Subcutaneous abdominal adipose tissue (tissue), 5 donors: ENCODE measurements around the gene PPM1J.
"Not testable (repeated sequence)": the region's sequence is repeated elsewhere in the genome, so short reads cannot be mapped to it uniquely, and the experiment has no call there.

ENCODE experiments used
- H3K27ac ChIP-seq: one replicate; pipeline ENCODE4 v1.7.0; 2013; ENCODE audit warnings: low read depth, mild to moderate bottlenecking, inconsistent platforms, low read length, moderate library complexity
- H3K27me3 ChIP-seq, 5 donors: one replicate each; pipeline ENCODE4 v1.7.0; 2013; ENCODE audit warnings: low read length in 5 of 5, inconsistent platforms in 1 of 5; ENCODE audit not compliant: control insufficient read depth in 5 of 5, insufficient read depth in 4 of 5
- H3K36me3 ChIP-seq, 5 donors: one replicate each; pipeline ENCODE4 v1.7.0; 2013; ENCODE audit warnings: low read length in 5 of 5; ENCODE audit not compliant: control insufficient read depth in 5 of 5, insufficient read depth in 5 of 5
- H3K4me1 ChIP-seq, 5 donors: one replicate each; pipeline ENCODE4 v1.7.0; 2013; ENCODE audit warnings: low read length in 5 of 5, mild to moderate bottlenecking in 3 of 5, moderate library complexity in 1 of 5; ENCODE audit not compliant: control insufficient read depth in 5 of 5, insufficient read depth in 5 of 5
- H3K4me3 ChIP-seq, 5 donors: one replicate each; pipeline ENCODE4 v1.7.0; 2013; ENCODE audit warnings: low read length in 5 of 5, low read depth in 1 of 5
- H3K9ac ChIP-seq, 5 donors: one replicate each; pipeline ENCODE4 v1.7.0; 2013; ENCODE audit warnings: low read length in 5 of 5, mild to moderate bottlenecking in 4 of 5, moderate library complexity in 3 of 5
- H3K9me3 ChIP-seq, 5 donors: one replicate each; pipeline ENCODE4 v1.7.0; 2013; ENCODE audit warnings: low read length in 5 of 5; ENCODE audit not compliant: control insufficient read depth in 5 of 5
- donor health status: healthy.
- donor health status: healthy.
- donor health status: healthy.
- donor health status: healthy.
- donor health status: healthy.

The PPM1J gene

DNA sequence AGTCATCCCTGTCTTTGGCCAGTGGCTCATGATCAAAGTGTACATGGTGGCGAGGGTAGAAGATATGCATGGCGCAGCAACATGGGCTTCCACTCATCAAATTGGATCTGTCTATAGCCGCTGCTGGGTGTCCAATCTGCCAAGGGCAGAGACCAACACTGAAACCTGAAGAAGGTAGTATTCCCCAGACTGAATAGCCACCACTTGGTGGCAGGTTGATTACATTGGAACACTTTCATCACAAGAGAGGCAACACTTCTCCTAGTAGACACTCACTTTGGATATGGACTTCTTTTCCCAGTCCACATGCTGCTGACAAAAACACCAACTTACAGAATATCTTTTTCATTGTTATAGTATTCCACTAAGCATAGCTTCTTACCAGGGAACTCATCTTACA is 22.4 kb upstream of the PPM1J start:
- Histone ChIP-seq H3K9me3 (peaks cover 0 to 2% (median 0%) of the 10 kb centered on the region in 5 donors), H3K27me3 (peaks cover 0 to 11% (median 4%) of the 10 kb centered on the region in 5 donors), H3K4me3 (no peak overlapping the region), H3K36me3 (no peaks in the 10 kb centered on the region), H3K9ac (no peak overlapping the region), H3K27ac (no peak overlapping the region), H3K4me1 (no peaks in the 10 kb centered on the region)

DNA sequence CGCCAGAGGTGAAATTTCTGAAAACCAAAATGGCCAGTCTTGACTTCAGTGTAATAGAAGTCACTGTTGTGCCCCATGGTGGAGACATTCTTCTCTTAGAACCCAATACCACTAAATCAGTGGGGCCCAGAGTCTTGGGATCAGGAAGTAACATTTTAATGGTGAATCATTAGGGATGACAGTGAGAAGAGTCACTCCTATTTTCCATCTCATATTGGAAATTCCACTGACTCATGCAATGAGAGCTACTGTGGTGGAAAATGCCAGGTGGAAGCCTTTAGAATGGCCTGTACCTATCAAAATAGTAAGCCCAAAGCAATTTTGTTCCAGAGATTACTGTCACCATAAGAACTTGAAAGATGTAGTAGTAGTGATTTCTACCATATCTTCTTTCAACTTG is 20.6 kb upstream of the PPM1J start:
- H3K36me3 ChIP-seq, result no peaks in the 10 kb centered on the region
- H3K9ac ChIP-seq, result no peak overlapping the region
- H3K9me3 ChIP-seq, result peaks cover 0 to 2% (median 0%) of the 10 kb centered on the region in 5 donors
- peaks cover 0 to 3% (median 0%) of the 10 kb centered on the region in 5 donors for H3K27me3 ChIP-seq
- no peaks in the 10 kb centered on the region for H3K4me1 ChIP-seq
- no peak overlapping the region for H3K27ac ChIP-seq
- no peak overlapping the region for H3K4me3 ChIP-seq

DNA sequence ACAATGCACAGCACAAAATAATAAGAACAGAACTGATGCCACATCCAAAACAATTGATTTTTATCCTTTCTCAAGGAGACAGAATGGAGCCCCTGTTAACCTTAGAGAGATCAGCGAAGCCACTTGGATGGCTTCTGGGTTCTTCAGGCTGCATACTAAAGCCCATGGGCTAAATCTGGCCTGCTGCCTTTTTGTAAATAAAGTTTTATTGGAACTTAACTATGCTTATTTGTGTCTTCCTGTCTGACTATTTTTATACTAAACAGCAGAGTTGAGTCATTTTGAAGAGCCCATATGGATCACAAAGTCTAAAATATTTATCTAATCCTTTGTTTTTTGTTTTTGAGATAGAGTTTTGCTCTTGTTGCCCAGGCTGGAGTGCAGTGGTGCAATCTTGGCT is 16.3 kb upstream of the PPM1J start:
- Histone ChIP-seq H3K4me3 (no peak overlapping the region), H3K4me1 (no peaks in the 10 kb centered on the region), H3K9ac (no peak overlapping the region), H3K27ac (no peak overlapping the region), H3K27me3 (peaks cover 0 to 3% (median 0%) of the 10 kb centered on the region in 5 donors), H3K36me3 (no peaks in the 10 kb centered on the region), H3K9me3 (no peaks in the 10 kb centered on the region)

DNA sequence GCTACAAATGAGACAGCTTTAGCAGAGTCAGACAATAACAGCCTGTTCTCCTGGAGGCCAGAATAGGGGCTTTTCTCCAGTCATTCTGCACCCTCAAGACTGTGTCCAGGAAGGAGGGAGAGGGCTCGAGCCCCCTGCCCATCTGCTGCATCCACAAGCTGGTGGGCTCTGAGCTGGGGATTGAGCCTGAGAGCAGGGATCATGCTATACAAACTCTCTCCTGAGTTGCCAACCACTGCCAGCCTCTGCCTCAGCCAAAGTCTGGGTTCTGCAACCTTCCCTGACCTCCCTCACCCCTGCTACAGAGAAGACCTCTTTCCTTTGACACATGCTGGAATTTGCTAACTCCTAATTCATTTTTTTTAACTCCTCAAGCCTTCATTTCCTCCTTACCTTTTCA is 14.8 kb upstream of the PPM1J start:
- H3K9me3 ChIP-seq, result no peaks in the 10 kb centered on the region
- H3K36me3 ChIP-seq, result no peaks in the 10 kb centered on the region
- no peaks in the 10 kb centered on the region for H3K4me1 ChIP-seq
- H3K27ac ChIP-seq, result no peak overlapping the region
- H3K27me3 ChIP-seq, result peaks cover 0 to 3% (median 0%) of the 10 kb centered on the region in 5 donors
- H3K9ac ChIP-seq, result no peak overlapping the region
- no peak overlapping the region for H3K4me3 ChIP-seq

DNA sequence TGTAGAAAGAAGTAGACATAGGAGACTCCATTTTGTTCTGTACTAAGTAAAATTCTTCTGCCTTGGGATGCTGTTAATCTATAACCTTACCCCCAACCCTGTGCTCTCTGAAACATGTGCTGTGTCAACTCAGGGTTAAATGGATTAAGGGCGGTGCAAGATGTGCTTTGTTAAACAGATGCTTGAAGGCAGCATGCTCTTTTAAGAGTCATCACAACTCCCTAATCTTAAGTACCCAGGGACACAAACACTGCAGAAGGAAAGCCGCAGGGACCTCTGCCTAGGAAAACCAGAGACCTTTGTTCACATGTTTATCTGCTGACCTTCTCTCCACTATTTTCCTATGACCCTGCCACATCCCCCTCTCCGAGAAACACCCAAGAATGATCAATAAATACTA is 13.9 kb upstream of the PPM1J start:
- H3K27ac ChIP-seq, H3K4me3 ChIP-seq, H3K27me3 ChIP-seq, H3K9me3 ChIP-seq, H3K4me1 ChIP-seq, H3K9ac ChIP-seq, H3K36me3 ChIP-seq: not testable (repeated sequence)

DNA sequence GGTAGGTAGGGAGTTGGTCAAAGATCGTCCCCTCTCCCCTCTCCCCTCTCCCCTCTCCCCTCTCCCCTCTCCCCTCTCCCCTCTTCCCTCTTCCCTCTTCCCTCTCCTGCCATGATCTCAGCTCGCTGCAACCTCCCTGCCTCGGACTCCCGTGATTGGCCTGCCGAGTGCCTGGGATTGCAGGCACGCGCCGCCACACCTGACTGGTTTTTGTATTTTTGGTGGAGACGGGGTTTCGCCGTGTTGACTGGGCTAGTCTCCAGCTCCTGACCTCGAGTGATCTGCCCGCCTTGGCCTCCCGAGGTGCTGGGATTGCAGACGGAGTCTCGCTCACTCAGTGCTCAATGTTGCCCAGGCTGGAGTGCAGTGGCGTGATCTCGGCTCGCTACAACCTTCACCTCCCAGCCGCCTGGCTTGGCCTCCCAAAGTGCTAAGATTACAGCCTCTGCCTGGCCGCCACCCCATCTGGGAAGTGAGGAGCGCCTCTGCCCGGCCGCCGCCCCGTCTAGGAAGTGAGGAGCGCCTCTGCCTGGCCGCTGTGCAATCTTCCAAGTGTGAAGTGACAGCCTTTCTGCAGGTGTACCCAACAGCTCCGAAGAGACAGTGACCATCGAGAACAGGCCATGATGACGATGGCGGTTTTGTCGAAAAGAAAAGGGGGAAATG is 13.3 kb upstream of the PPM1J start:
- not testable (repeated sequence) for H3K9ac ChIP-seq, H3K4me3 ChIP-seq

DNA sequence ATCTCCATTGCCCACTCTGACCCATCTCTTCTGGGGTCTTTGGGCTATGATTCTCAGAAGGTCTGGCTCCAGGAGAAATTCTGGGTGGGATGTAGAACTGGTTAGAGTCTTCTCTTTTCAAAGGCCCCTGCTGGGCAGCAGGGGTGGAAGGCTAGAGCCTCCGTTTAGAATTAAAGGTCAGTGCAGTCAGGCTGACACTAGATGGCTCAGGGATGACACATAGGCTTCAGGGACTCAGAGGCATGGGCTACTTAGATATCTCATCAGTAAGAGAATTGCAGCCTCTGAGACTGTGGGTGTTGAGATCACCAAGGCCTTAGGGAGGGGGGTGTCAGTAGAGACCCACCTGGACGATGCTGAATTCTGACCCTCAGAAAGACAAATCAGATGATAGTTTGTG is 12.6 kb upstream of the PPM1J start:
- H3K27me3 ChIP-seq, result peaks cover 5 to 8% (median 5%) of the 10 kb centered on the region in 5 donors
- H3K4me1 ChIP-seq, result peaks cover 0 to 8% (median 5%) of the 10 kb centered on the region in 5 donors
- no peaks in the 10 kb centered on the region for H3K36me3 ChIP-seq
- H3K9ac ChIP-seq, result no peak overlapping the region
- H3K27ac ChIP-seq, result no peak overlapping the region
- H3K9me3 ChIP-seq, result no peaks in the 10 kb centered on the region
- H3K4me3 ChIP-seq, result no peak overlapping the region

More for the DNA sequence above, 13.3 kb upstream of the PPM1J start:
- H3K27me3 ChIP-seq, H3K27ac ChIP-seq, H3K9me3 ChIP-seq, H3K4me1 ChIP-seq, H3K36me3 ChIP-seq: not testable (repeated sequence)

DNA sequence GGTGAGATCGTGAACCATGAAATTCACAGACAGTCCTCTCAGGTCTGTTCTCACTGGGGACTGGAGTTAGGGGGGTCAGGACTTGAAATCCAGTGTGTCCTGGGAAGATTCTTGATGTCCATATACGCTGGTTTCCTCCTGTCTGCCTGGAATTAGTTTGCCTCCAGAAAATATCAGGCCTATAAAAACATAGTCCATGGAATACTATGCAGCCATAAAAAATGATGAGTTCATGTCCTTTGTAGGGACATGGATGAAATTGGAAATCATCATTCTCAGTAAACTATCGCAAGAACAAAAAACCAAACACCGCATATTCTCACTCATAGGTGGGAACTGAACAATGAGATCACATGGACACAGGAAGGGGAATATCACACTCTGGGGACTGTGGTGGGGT is 9.1 kb upstream of the PPM1J start:
- peaks cover 0 to 11% (median 7%) of the 10 kb centered on the region in 5 donors for H3K4me1 ChIP-seq

DNA sequence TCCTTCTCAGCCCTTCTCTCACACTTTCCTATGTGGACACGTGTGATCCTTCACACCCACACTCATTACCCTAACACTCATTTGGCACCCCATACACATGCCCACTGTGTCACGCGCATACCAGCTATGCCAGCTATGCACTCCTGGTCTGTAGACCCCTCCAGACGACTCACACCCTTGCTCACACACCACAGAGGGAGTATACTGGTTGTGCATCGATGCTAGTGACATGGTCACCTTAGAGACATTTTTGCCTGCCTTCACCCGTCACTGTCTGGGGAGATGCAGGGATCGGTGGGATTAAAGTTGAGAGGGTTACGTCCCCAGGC is 8.3 kb upstream of the PPM1J start:
- Histone ChIP-seq H3K9me3 (no peaks in the 10 kb centered on the region), H3K9ac (no peak overlapping the region), H3K36me3 (no peaks in the 10 kb centered on the region), H3K4me1 (peaks cover 0 to 18% (median 12%) of the 10 kb centered on the region in 5 donors), H3K4me3 (peak overlapping the region in 1 of 5 donors; percentile 30), H3K27me3 (peaks cover 8 to 16% (median 9%) of the 10 kb centered on the region in 5 donors), H3K27ac (no peak overlapping the region)

More for the DNA sequence above, 9.1 kb upstream of the PPM1J start:
- not testable (repeated sequence) for H3K36me3 ChIP-seq, H3K27ac ChIP-seq, H3K9ac ChIP-seq, H3K4me3 ChIP-seq, H3K9me3 ChIP-seq
- peaks cover 6 to 14% (median 9%) of the 10 kb centered on the region in 5 donors for H3K27me3 ChIP-seq

DNA sequence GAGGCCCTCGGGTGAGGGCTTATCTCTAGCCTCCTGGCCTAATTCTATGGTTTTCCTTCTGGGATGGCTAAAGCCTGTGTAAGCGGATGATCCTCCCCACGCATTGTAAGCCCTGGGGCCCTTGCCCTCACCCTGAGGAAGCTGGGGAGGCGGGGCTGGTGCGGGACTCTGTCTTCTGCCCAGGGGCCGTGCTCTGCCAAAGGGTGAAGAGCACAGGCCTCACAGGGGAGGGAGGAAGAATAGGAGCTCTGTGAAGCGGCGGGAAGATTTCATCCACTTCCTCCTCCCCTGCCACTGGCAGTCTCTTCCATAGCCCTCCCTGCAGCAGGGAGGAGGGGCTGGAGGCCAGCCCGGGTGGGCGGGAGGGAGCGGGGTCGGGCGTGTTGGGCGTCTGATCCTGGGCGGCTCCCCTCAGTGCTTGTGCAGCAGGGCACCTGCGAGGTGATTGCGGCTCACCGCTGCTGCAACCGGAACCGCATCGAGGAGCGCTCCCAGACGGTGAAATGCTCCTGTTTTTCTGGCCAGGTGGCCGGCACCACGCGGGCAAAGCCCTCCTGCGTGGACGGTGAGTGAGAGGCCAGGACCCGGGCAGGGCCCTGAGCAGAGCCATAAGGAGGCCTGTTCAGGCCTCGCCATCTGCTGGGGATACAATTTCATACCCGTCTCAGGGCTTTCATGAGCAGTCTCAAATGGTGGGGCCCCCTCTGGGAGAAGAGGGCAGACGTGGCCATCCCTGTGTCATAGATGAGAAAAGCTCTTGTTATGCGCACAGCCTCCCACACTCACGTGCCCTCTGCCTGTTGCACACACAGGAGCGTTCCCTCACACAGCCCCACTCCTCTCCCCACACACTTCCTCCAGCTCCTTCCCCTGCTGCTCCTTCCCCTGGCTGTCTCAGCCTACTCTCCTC is 7.7 kb upstream of the PPM1J start:
- Histone ChIP-seq H3K36me3 (no peaks in the 10 kb centered on the region), H3K4me1 (peaks cover 0 to 19% (median 13%) of the 10 kb centered on the region in 5 donors), H3K4me3 (peak overlapping the region in 3 of 5 donors; percentile 17 to 38 (median 30)), H3K27ac (no peak overlapping the region), H3K9me3 (no peaks in the 10 kb centered on the region), H3K9ac (peak overlapping the region in 1 of 5 donors; percentile 20), H3K27me3 (peaks cover 8 to 16% (median 9%) of the 10 kb centered on the region in 5 donors)
